GM23338 (cell line): Measurements from ENCODE around the gene SAMD4A. TPM values are rescaled to one million over a fixed set of nuclear protein-coding genes. Genes with fewer than 3 reads are reported as not detected.
A peak's percentile ranks its signal among the peaks of the same experiment; 100 is the strongest.

Experiments used
- ATAC-seq: fragments of 200-7000 bp; cut with Tn5 transposase; 3 replicates; pipeline ENCODE4 v1.9.1; 2020
- DNase-seq: peaks from one replicate; pipeline ENCODE4 v3.0.0-alpha.2; 2015; ENCODE audit warnings: low spot score
- H2AFZ ChIP-seq: fragments of 200-600 bp; sonication (generic); 2 replicates; pipeline ENCODE4 v1.8.0; 2016; ENCODE audit warnings: antibody characterized with exemption, mild to moderate bottlenecking, moderate library complexity
- H3F3A ChIP-seq: fragments of 200-600 bp; sonication (generic); replicated peaks from 2 replicates; pipeline ENCODE4 v1.8.0; 2017; ENCODE audit warnings: antibody characterized with exemption, mixed run types, low read depth
- H3K27ac ChIP-seq: fragments of 200-600 bp; sonication (generic); 2 replicates; pipeline ENCODE4 v1.6.1; 2016; ENCODE audit warnings: low read depth
- H3K27me3 ChIP-seq: fragments of 200-600 bp; sonication (generic); 2 replicates; pipeline ENCODE4 v1.8.0; 2016; ENCODE audit warnings: mild to moderate bottlenecking, mixed run types, moderate library complexity; ENCODE audit not compliant: insufficient read depth
- H3K36me3 ChIP-seq: fragments of 200-600 bp; sonication (generic); 2 replicates; pipeline ENCODE4 v1.8.0; 2016; ENCODE audit warnings: mild to moderate bottlenecking; ENCODE audit not compliant: insufficient read depth
- H3K4me1 ChIP-seq: fragments of 200-600 bp; sonication (generic); 2 replicates; pipeline ENCODE4 v1.8.0; 2016; ENCODE audit warnings: mild to moderate bottlenecking, moderate library complexity; ENCODE audit not compliant: insufficient read depth
- H3K4me2 ChIP-seq: fragments of 200-600 bp; sonication (generic); 2 replicates; pipeline ENCODE4 v1.7.1; 2017; ENCODE audit warnings: mixed run types
- H3K4me3 ChIP-seq: fragments of 200-600 bp; sonication (generic); 2 replicates; pipeline ENCODE4 v1.6.1; 2016; ENCODE audit warnings: mixed run types
- H3K79me2 ChIP-seq: fragments of 200-600 bp; sonication (generic); replicated peaks from 2 replicates; pipeline ENCODE4 v1.8.0; 2017; ENCODE audit warnings: mild to moderate bottlenecking; ENCODE audit not compliant: insufficient read depth
- H3K9me2 ChIP-seq: fragments of 200-600 bp; sonication (generic); 2 replicates; pipeline ENCODE4 v1.8.0; 2017; ENCODE audit not compliant: insufficient read depth
- H4K20me1 ChIP-seq: fragments of 200-600 bp; sonication (generic); replicated peaks from 2 replicates; pipeline ENCODE4 v1.8.0; 2017; ENCODE audit warnings: mild to moderate bottlenecking; ENCODE audit not compliant: insufficient read depth
- H3K27ac Mint-ChIP-seq: 2 replicates; pipeline ENCODE4 v1.8.0; 2020; ENCODE audit warnings: inconsistent platforms, mild to moderate bottlenecking, moderate library complexity, mixed read lengths
- H3K27me3 Mint-ChIP-seq: 3 replicates; pipeline ENCODE4 v1.8.0; 2022; ENCODE audit warnings: low read depth, mild to moderate bottlenecking, moderate library complexity, mixed read lengths, inconsistent platforms; ENCODE audit not compliant: insufficient read depth, poor library complexity
- H3K36me3 Mint-ChIP-seq: 3 replicates; pipeline ENCODE4 v1.8.0; 2021; ENCODE audit warnings: low read depth, mild to moderate bottlenecking, inconsistent platforms, moderate library complexity, mixed read lengths
- H3K4me1 Mint-ChIP-seq: 3 replicates; pipeline ENCODE4 v1.8.0; 2020; ENCODE audit warnings: mild to moderate bottlenecking, inconsistent platforms, mixed read lengths
- H3K4me3 Mint-ChIP-seq: 3 replicates; pipeline ENCODE4 v1.8.0; 2021; ENCODE audit warnings: moderate library complexity, mild to moderate bottlenecking, inconsistent platforms, mixed read lengths
- H3K9me3 Mint-ChIP-seq: 3 replicates; pipeline ENCODE4 v1.8.0; 2020; ENCODE audit warnings: moderate library complexity, mild to moderate bottlenecking, inconsistent platforms, mixed read lengths
- CREB1 ChIP-seq: fragments of 250-450 bp; sonication (Bioruptor Pico); IDR thresholded peaks from 2 replicates; pipeline ENCODE4 v1.5.0; 2020; ENCODE audit warnings: low read depth, mild to moderate bottlenecking, moderate library complexity
- CTCF ChIP-seq, 2 experiments: fragments of 200-600 bp in 1 of 2; sonication (generic) in 1 of 2; conservative IDR thresholded peaks; 2 replicates each; pipeline versions ENCODE4 v1.5.1 to v1.6.1; 2016 to 2017; ENCODE audit warnings: antibody characterized with exemption in 2 of 2, low read depth in 2 of 2, mild to moderate bottlenecking in 2 of 2, moderate library complexity in 1 of 2
- EZH2phosphoT487 ChIP-seq: fragments of 200-600 bp; sonication (generic); IDR thresholded peaks from one replicate; pipeline ENCODE4 v1.8.1; 2018; ENCODE audit warnings: antibody characterized with exemption; ENCODE audit not compliant: unreplicated experiment
- NANOG ChIP-seq: IDR thresholded peaks from 2 replicates; pipeline ENCODE4 v1.6.1; 2016; ENCODE audit warnings: antibody characterized with exemption, borderline replicate concordance
- REST ChIP-seq: IDR thresholded peaks from one replicate; pipeline ENCODE4 v1.6.1; 2018; ENCODE audit warnings: antibody characterized with exemption; ENCODE audit not compliant: unreplicated experiment
- ZNF114 ChIP-seq: fragments of 250-450 bp; sonication (Bioruptor Pico); IDR thresholded peaks from 2 replicates; pipeline ENCODE4 v1.5.0; 2020; ENCODE audit warnings: mild to moderate bottlenecking, moderate library complexity
- polyA plus RNA-seq: library from polyadenylated mRNA; unstranded; fragments of >200 nt; fragmentation: Nextera tagmentation; extraction: Ambion mirVana; gene quantifications from 2 replicates; pipeline ENCODE4 v1.2.1, GENCODE V29; 2016
- total RNA-seq: library from RNA; depleted of rRNA; stranded (reverse); fragments of >200 nt; shearing (Covaris generic); gene quantifications from 2 replicates; pipeline ENCODE4 v1.2.3, GENCODE V29; 2014

SAMD4A gene
- total and polyA plus RNA-seq, 2 experiments from 2014 or later: 1.6 to 6.9 TPM

- peak; percentile 66 for DNase-seq
- H3K79me2 ChIP-seq: no peaks in the 10 kb centered on the region
- no peak overlapping the region for H3K4me2 ChIP-seq
Observed at GRCh38 chr14:54642801-54643695, 76.1 kb downstream of the SAMD4A start.

GRCh38 chr14:54643696-54644176 lies 76.8 kb downstream of the SAMD4A start:
- Histone ChIP-seq H3K4me3 (no peak overlapping the region), H3K79me2 (no peaks in the 10 kb centered on the region), H3K4me1 (peaks cover 6% of the 10 kb centered on the region; the same call in 1 of the 2 replicates), H2AFZ (no peak overlapping the region), H3K27me3 (no peaks in the 10 kb centered on the region), H3K4me2 (no peak overlapping the region), H3K36me3 (no peaks in the 10 kb centered on the region), H3F3A (no peaks in the 10 kb centered on the region), H3K9me2 (no peaks in the 10 kb centered on the region), H3K27ac (no peak overlapping the region), H4K20me1 (no peaks in the 10 kb centered on the region)
- Mint-ChIP-seq H3K4me1 (peaks cover 24% of the 10 kb centered on the region), H3K9me3 (no peaks in the 10 kb centered on the region), H3K36me3 (no peaks in the 10 kb centered on the region), H3K4me3 (no peak overlapping the region), H3K27me3 (no peaks in the 10 kb centered on the region), H3K27ac (no peak overlapping the region)
- peak; percentile 20; the same call in 1 of the 3 replicates for ATAC-seq
- no peak for DNase-seq
- no peak for TF ChIP-seq REST
- no peak for TF ChIP-seq CREB1 (CRISPR knock-in tag)
- no peak for TF ChIP-seq NANOG

More at GRCh38 chr14:54642801-54643695, 76.1 kb downstream of the SAMD4A start:
- Histone ChIP-seq H4K20me1 (no peaks in the 10 kb centered on the region), H2AFZ (no peak overlapping the region), H3K4me3 (no peak overlapping the region), H3K27me3 (no peaks in the 10 kb centered on the region), H3F3A (no peaks in the 10 kb centered on the region), H3K9me2 (no peaks in the 10 kb centered on the region), H3K27ac (no peak overlapping the region), H3K4me1 (peaks cover 6% of the 10 kb centered on the region; the same call in 1 of the 2 replicates), H3K36me3 (no peaks in the 10 kb centered on the region)
- H3K9me3 Mint-ChIP-seq: no peaks in the 10 kb centered on the region
- TF ChIP-seq EZH2phosphoT487 (no peak), ZNF114 (CRISPR knock-in tag) (no peak), CTCF (conservative IDR thresholded peaks at IDR 0.05; ENCODE audit: low read depth in 2 of 2) (peak; percentile 53 to 64)
- H3K27ac Mint-ChIP-seq: no peak overlapping the region
- H3K27me3 Mint-ChIP-seq: no peaks in the 10 kb centered on the region
- peak; percentile 65 for ATAC-seq
- H3K36me3 Mint-ChIP-seq: no peaks in the 10 kb centered on the region
- H3K4me1 Mint-ChIP-seq: peaks cover 27% of the 10 kb centered on the region
- H3K4me3 Mint-ChIP-seq: no peak overlapping the region
